Upper lobe of left lung (tissue), 4 donors: ENCODE results near the gene ITSN1.

Experiments
- EP300 ChIP-seq, 4 donors: sonication (generic); formaldehyde crosslinking; IDR thresholded peaks; one replicate each; pipeline ENCODE4 v1.5.1; 2017; ENCODE audit warnings: antibody characterized with exemption in 4 of 4, control low read depth in 2 of 4
- POLR2A ChIP-seq, 4 donors: fragments of 450-650 bp; IDR thresholded peaks; one replicate each; pipeline ENCODE4 v1.5.1; 2016 to 2017; ENCODE audit warnings: antibody characterized with exemption in 4 of 4, mild to moderate bottlenecking in 2 of 4
- POLR2AphosphoS5 ChIP-seq, 2 donors: sonication (generic); formaldehyde crosslinking; IDR thresholded peaks; one replicate each; pipeline ENCODE4 v1.5.1; 2017; ENCODE audit warnings: antibody characterized with exemption in 2 of 2

GRCh38 chr21:33789697-33790096 lies 147.4 kb downstream of the ITSN1 start:
- TF ChIP-seq POLR2AphosphoS5 (IDR thresholded peaks at IDR 0.05) (no peak), POLR2A (IDR thresholded peaks at IDR 0.05) (no peak), EP300 (IDR thresholded peaks at IDR 0.05) (no peak)
